Pancreas (tissue), 10 donors: Measurements from ENCODE around the gene OASL. TPM values are rescaled to one million over a fixed set of nuclear protein-coding genes. Genes with fewer than 3 reads are reported as not detected.
"Not testable (repeated sequence)": the region's sequence is repeated elsewhere in the genome, so short reads cannot be mapped to it uniquely, and the experiment has no call there.

Experiments
- ATAC-seq, 4 donors: fragments of 200-7000 bp; cut with Tn5 transposase; one replicate each; pipeline versions ENCODE4 v1.8.0 to v1.9.1; 2020; ENCODE audit warnings: mild to moderate bottlenecking in 4 of 4, moderate library complexity in 4 of 4
- DNase-seq, 6 donors: peaks; one replicate each; pipeline ENCODE4 v3.0.0-alpha.2; 2020
- FAIRE-seq: peaks from 2 replicates; lab custom pipeline; 2012; peaks lifted over from hg19 to GRCh38; lab: Jason Lieb, UNC
- H3K27ac ChIP-seq, 4 donors: fragments of 200-600 bp; sonication (generic); 1 replicate in 3 of 4; 2 replicates in 1 of 4; pipeline versions ENCODE4 v1.5.0 to v1.8.0; 2020
- H3K27me3 ChIP-seq, 4 donors: fragments of 200-600 bp; one replicate each; pipeline ENCODE4 v1.8.0; 2021
- H3K36me3 ChIP-seq, 3 donors: fragments of 200-600 bp; sonication (generic) in 1 of 3; one replicate each; pipeline versions ENCODE4 v1.5.0 to v1.8.0; 2020 to 2021
- H3K4me1 ChIP-seq, 3 donors: fragments of 200-600 bp; one replicate each; pipeline ENCODE4 v1.8.0; 2021
- H3K4me3 ChIP-seq, 4 donors: fragments of 200-600 bp; sonication (generic) in 2 of 4; one replicate each; pipeline versions ENCODE4 v1.5.0 to v1.8.0; 2020 to 2021
- H3K9me3 ChIP-seq, 4 donors: fragments of 200-600 bp; one replicate each; pipeline ENCODE4 v1.8.0; 2021
- CTCF ChIP-seq, 4 donors: fragments of 200-600 bp; sonication (generic) in 3 of 4; IDR thresholded peaks; one replicate each; pipeline versions ENCODE4 v1.5.0 to v1.8.0; 2021; ENCODE audit warnings: antibody characterized with exemption in 4 of 4
- WGBS, 2 donors: extraction: QIAGEN DNeasy Blood & Tissue Kit; methylation state at CpG; one replicate each; pipeline ENCODE4 v1.1.7; 2013; 5-methylcytosine and 5-hydroxymethylcytosine counted together
- intact Hi-C, 3 donors: fragments of 100-400 bp; cut with DNase I; formaldehyde crosslinking; loops; one replicate each; pipeline versions ENCODE4 v1.11.1 to v1.14.2; 2022
- polyA plus RNA-seq, 2 donors: library from polyadenylated mRNA; stranded (reverse); fragments of 200-250 nt; gene quantifications; one replicate each; pipeline ENCODE4 v1.2.3, GENCODE V29; 2013
- total RNA-seq, 6 donors: library from RNA; stranded (reverse); fragmentation: NEBNext Ultra II Directional in 4 of 6; extraction: Animal tissue kit (Norgen Biotek cat#: 25700) in 4 of 6; gene quantifications; one replicate each; pipeline versions ENCODE4 v1.2.1 to v1.2.4, GENCODE V29; 2021 to 2023
- donor health status: healthy with polysubstance abuse.
- donor health status: DM: no; HTN: no; CAD: no; lungs with moderate emphysema.
- donor health status: DM: no; HTN: no; CAD: no.
- donor health status: control.
- donor health status: control.
- donor health status: Bipolar disorder and iron deficiency.
- donor health status: DM: yes; HTN: yes; CAD: no.
- donor health status: DM: no; HTN: no; CAD: no.
- donor health status: DM: no; HTN: no; CAD: no.
- donor health status: DM: yes; HTN: yes; CAD: no.

OASL gene
- total and polyA plus RNA-seq, 8 donors, result 0.16 to 0.59 (median 0.31) TPM

DNA sequence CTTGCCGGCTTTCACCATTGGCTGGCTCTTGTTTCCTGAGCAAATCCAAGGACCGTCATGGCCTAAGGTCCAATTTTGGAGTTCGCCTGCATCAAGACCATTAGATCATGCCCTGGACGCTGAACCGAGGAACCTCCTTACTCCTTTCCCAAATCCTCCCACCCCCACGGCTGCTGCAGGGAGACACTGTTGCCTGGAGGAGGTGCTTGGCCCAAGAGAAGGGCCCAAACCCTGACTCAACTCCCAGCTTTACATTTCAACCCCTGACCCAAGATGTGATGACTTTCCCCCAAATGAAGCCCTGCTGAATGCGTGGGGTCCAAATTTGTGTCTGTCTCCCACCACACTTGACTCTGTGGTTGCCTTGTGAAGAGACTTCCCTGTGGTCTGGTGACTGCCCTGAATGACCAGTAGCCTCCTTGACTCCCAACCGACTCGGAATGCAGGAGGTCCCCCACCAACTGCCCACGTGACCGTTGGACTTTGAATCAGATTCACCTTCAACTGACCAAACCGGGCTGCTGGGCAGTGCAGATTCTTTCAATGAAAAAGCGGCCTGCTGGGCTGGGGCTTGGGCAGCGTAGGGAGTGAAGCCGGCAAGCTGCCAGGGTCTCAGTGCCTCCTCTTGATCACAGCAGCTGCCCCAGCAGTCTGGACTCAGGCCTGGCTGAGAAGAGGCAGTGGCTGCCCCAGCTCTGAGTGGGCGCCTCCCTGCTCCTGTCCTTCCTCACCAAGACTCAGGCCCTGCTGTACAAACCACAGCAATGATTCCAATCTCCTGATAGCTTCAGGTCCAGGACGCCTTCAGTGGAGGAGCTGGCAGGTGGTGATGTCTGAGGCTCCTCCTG, 46.7 kb upstream of the OASL start:
- no peak for FAIRE-seq
- WGBS, 2 donors, result 87 to 91% methylated on average over 17 of the region's 17 CpGs
- TF ChIP-seq CTCF (IDR thresholded peaks at IDR 0.05), result no peak
- Histone ChIP-seq H3K4me3 (no peak overlapping the region), H3K27me3 (no peaks in the 10 kb centered on the region), H3K36me3 (no peaks in the 10 kb centered on the region), H3K27ac (no peak overlapping the region), H3K9me3 (no peaks in the 10 kb centered on the region), H3K4me1 (no peaks in the 10 kb centered on the region)
- no peak for DNase-seq
- no peak for ATAC-seq
- intact Hi-C loops, result no loop called here

DNA sequence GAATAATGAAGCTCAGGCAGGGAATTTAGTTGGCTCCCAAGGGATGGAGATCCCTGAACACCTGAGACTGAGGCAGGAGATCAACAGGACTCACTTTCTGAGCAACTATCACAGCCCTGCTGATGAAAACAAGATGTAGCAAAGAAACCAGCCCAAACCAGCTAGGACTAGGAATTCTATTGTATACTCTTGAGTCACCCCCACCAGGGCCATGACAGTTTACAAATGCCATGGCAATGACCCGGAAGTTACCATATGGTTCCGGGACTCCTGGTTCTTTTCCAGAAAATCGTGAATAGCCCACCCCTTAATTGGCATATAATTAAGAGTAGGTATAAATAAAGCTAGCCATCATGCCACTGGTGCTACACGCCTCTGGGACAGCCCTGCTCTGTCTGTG, 46.0 kb upstream of the OASL start:
- FAIRE-seq, result no peak
- ATAC-seq, result no peak
- no peak overlapping the region for H3K27ac ChIP-seq
- WGBS, 2 donors, result 77 to 81% methylated on average over 4 of the region's 4 CpGs
- H3K27me3 ChIP-seq, result no peaks in the 10 kb centered on the region
- no peak overlapping the region for H3K4me3 ChIP-seq
- no peak for TF ChIP-seq CTCF (IDR thresholded peaks at IDR 0.05)
- no peak for DNase-seq
- intact Hi-C loops, result no loop called here
- H3K4me1 ChIP-seq, result no peaks in the 10 kb centered on the region
- H3K9me3 ChIP-seq, result no peaks in the 10 kb centered on the region
- H3K36me3 ChIP-seq, result no peaks in the 10 kb centered on the region

GRCh38 chr12:121084229-121084628, 45.2 kb upstream of the OASL start:
- FAIRE-seq, result no peak
- Histone ChIP-seq H3K27ac (no peak overlapping the region), H3K36me3 (no peaks in the 10 kb centered on the region), H3K4me1 (no peaks in the 10 kb centered on the region), H3K27me3 (no peaks in the 10 kb centered on the region), H3K9me3 (no peaks in the 10 kb centered on the region), H3K4me3 (no peak overlapping the region)
- no peak for DNase-seq
- no peak for ATAC-seq
- 72 to 87% methylated on average over 3 of the region's 3 CpGs for WGBS, 2 donors
- intact Hi-C loops, result no loop called here
- no peak for TF ChIP-seq CTCF (IDR thresholded peaks at IDR 0.05)

- no peaks in the 10 kb centered on the region for H3K4me1 ChIP-seq
- intact Hi-C loops, result no loop called here
- no peak for ATAC-seq
- DNase-seq, result no peak
- WGBS, 2 donors, result 97 to 100% methylated on average over 2 of the region's 2 CpGs
- H3K9me3 ChIP-seq, result no peaks in the 10 kb centered on the region
- H3K36me3 ChIP-seq, result no peaks in the 10 kb centered on the region
- no peak for TF ChIP-seq CTCF (IDR thresholded peaks at IDR 0.05)
- no peak for FAIRE-seq
- no peaks in the 10 kb centered on the region for H3K27me3 ChIP-seq
- H3K27ac ChIP-seq, result no peak overlapping the region
- no peak overlapping the region for H3K4me3 ChIP-seq
Measured at GRCh38 chr12:121080909-121081308, 41.9 kb upstream of the OASL start.

DNA sequence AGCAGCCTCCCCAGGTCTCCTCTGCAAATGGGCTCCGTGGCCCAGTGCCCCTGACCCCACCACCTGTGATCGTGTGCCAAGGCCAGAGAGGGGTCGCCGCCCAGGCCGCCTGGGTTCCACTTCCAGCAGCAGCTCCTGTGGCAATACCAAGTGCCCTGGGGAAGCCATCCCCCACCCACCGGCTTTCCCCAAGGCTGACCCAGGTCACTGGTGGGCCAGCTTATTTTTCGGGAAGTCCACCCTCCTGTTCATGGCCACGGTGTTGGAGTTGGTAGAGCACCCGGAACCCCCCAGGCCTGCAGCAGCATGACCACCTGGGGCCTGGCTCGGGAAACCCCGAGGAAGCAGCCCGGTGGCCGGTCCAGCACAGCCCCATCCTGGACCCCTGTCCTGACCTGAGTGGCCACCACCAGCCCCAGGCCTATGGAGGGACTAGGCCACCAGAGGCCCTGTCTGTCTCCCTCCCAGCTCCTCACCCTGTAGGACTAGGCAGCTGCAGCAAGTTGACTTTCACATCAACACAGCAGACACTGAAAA, 40.8 kb upstream of the OASL start:
- intact Hi-C loops, result no loop called here
- no peak for TF ChIP-seq CTCF (IDR thresholded peaks at IDR 0.05)
- H3K27ac ChIP-seq, result no peak overlapping the region
- H3K4me1 ChIP-seq, result no peaks in the 10 kb centered on the region
- no peaks in the 10 kb centered on the region for H3K9me3 ChIP-seq
- ATAC-seq (no peak), DNase-seq (no peak), FAIRE-seq (no peak)
- H3K36me3 ChIP-seq, result no peaks in the 10 kb centered on the region
- no peaks in the 10 kb centered on the region for H3K27me3 ChIP-seq
- WGBS, 2 donors, result 87 to 94% methylated on average over 12 to 13 of the region's 13 CpGs
- no peak overlapping the region for H3K4me3 ChIP-seq

- H3K36me3 ChIP-seq, H3K27me3 ChIP-seq, DNase-seq, ATAC-seq, H3K9me3 ChIP-seq, H3K4me1 ChIP-seq, intact Hi-C loops, FAIRE-seq, H3K27ac ChIP-seq, H3K4me3 ChIP-seq: not testable (repeated sequence)
- WGBS, 2 donors, result 80 to 86% methylated on average over 1 of the region's 3 CpGs
Measured at GRCh38 chr12:121077440-121077839, 38.4 kb upstream of the OASL start.

DNA sequence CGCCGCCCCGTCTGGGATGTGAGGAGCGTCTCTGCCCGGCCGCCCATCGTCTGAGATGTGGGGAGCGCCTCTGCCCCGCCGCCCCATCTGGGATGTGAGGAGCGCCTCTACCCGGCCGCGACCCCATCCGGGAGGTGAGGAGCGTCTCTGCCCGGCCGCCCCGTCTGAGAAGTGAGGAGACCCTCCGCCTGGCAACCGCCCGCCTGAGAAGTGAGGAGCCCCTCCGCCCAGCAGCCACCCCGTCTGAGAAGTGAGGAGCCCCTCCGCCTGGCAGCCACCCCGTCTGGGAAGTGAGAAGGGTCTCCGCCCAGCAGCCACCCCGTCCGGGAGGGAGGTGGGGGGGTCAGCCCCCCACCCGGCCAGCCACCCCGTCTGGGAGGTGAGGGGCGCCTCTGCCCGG, 36.9 kb upstream of the OASL start:
- H3K4me1 ChIP-seq, DNase-seq, H3K9me3 ChIP-seq, ATAC-seq, FAIRE-seq, H3K36me3 ChIP-seq, H3K4me3 ChIP-seq, H3K27ac ChIP-seq, H3K27me3 ChIP-seq, intact Hi-C loops: not testable (repeated sequence)
- WGBS, 2 donors, result 89 to 91% methylated on average over 13 to 33 of the region's 33 CpGs
